Natural killer cell (primary cell): ENCODE measurements around the gene FSTL4. TPM values are rescaled to one million over a fixed set of nuclear protein-coding genes. Genes with fewer than 3 reads are reported as not detected.

Experiments used
- ATAC-seq, 3 donors: fragments of 150-1000 bp in 2 of 3; fragments of 200-7000 bp in 1 of 3; cut with Tn5 transposase; 1 replicate in 1 of 3; 2 replicates in 2 of 3; pipeline ENCODE4 v1.10.0; 2021; ENCODE audit warnings: mild to moderate bottlenecking in 2 of 3, moderate library complexity in 2 of 3
- DNase-seq, 2 donors: peaks; one replicate each; pipeline versions ENCODE4 v3.0.0 to v3.0.0-alpha.2; 2013 to 2021; ENCODE audit warnings: mixed read lengths in 1 of 2
- H3K27ac ChIP-seq: one replicate; pipeline ENCODE4 v1.5.1; 2013; ENCODE audit warnings: mild to moderate bottlenecking, low read length
- H3K27me3 ChIP-seq: one replicate; pipeline ENCODE4 v1.6.1; 2013; ENCODE audit warnings: low read length; ENCODE audit not compliant: control insufficient read depth, insufficient read depth
- H3K36me3 ChIP-seq: one replicate; pipeline ENCODE4 v1.6.1; 2013; ENCODE audit warnings: low read length; ENCODE audit not compliant: control insufficient read depth, insufficient read depth
- H3K4me1 ChIP-seq: one replicate; pipeline ENCODE4 v1.6.1; 2013; ENCODE audit warnings: low read length; ENCODE audit not compliant: control insufficient read depth, insufficient read depth
- H3K4me3 ChIP-seq: one replicate; pipeline ENCODE4 v1.5.1; 2013; ENCODE audit warnings: low read length
- H3K9me3 ChIP-seq: one replicate; pipeline ENCODE4 v1.6.1; 2013; ENCODE audit warnings: low read length; ENCODE audit not compliant: control insufficient read depth, insufficient read depth
- H3K27ac Mint-ChIP-seq, 2 donors: one replicate each; pipeline ENCODE4 v1.8.0; 2022; ENCODE audit warnings: mild to moderate bottlenecking in 2 of 2, mixed read lengths in 2 of 2, moderate library complexity in 1 of 2
- H3K27me3 Mint-ChIP-seq, 2 donors: one replicate each; pipeline ENCODE4 v1.8.0; 2022; ENCODE audit warnings: low read depth in 2 of 2, mixed read lengths in 2 of 2
- H3K36me3 Mint-ChIP-seq: one replicate; pipeline ENCODE4 v1.8.0; 2022; ENCODE audit warnings: mixed read lengths
- H3K4me1 Mint-ChIP-seq, 2 donors: one replicate each; pipeline ENCODE4 v1.8.0; 2022; ENCODE audit warnings: mixed read lengths in 2 of 2
- H3K4me3 Mint-ChIP-seq: one replicate; pipeline ENCODE4 v1.8.0; 2022; ENCODE audit warnings: mild to moderate bottlenecking, moderate library complexity, mixed read lengths
- H3K9me3 Mint-ChIP-seq, 2 donors: one replicate each; pipeline ENCODE4 v1.8.0; 2022; ENCODE audit warnings: mixed read lengths in 2 of 2
- CTCF ChIP-seq: fragments of 200-600 bp; IDR thresholded peaks from one replicate; pipeline ENCODE4 v1.8.0; 2022; ENCODE audit warnings: antibody characterized with exemption
- WGBS: methylation state at CpG from one replicate; pipeline ENCODE4 v1.1.7; 2013; ENCODE audit warnings: missing lambda C conversion rate; ENCODE audit not compliant: insufficient coverage; 5-methylcytosine and 5-hydroxymethylcytosine counted together
- intact Hi-C: fragments of 100-400 bp; cut with micrococcal nuclease; formaldehyde crosslinking; loops from one replicate; pipeline ENCODE4 v1.14.2; 2022
- total RNA-seq, 4 donors: library from RNA; stranded (reverse); fragments of 120-200 nt in 1 of 4; gene quantifications; one replicate each; pipeline versions ENCODE4 v1.2.3 to v1.2.4, GENCODE V29; 2013 to 2022

Gene FSTL4
- total RNA-seq, 3 donors from 2014 or later (not counting 1 experiment from before 2014, with no cell fraction given) = 0.11 to 0.75 (median 0.55) TPM

GRCh38 chr5:133527311-133527710, 85.0 kb downstream of the FSTL4 start:
- Mint-ChIP-seq H3K4me3 (no peak overlapping the region), H3K27ac (no peak overlapping the region), H3K9me3 (no peaks in the 10 kb centered on the region), H3K36me3 (no peaks in the 10 kb centered on the region), H3K4me1 (no peaks in the 10 kb centered on the region), H3K27me3 (peaks cover 3 to 5% of the 10 kb centered on the region in 2 donors)
- no peak overlapping the region for H3K4me3 ChIP-seq
- TF ChIP-seq CTCF = no peak
- 96% methylated on average over 2 of the region's 2 CpGs for WGBS
- intact Hi-C loops = no loop called here
- DNase-seq = no peak
- H3K4me1 ChIP-seq = no peaks in the 10 kb centered on the region
- no peaks in the 10 kb centered on the region for H3K36me3 ChIP-seq
- H3K27ac ChIP-seq = no peak overlapping the region
- H3K27me3 ChIP-seq = no peaks in the 10 kb centered on the region
- H3K9me3 ChIP-seq = no peaks in the 10 kb centered on the region
- no peak for ATAC-seq

DNA sequence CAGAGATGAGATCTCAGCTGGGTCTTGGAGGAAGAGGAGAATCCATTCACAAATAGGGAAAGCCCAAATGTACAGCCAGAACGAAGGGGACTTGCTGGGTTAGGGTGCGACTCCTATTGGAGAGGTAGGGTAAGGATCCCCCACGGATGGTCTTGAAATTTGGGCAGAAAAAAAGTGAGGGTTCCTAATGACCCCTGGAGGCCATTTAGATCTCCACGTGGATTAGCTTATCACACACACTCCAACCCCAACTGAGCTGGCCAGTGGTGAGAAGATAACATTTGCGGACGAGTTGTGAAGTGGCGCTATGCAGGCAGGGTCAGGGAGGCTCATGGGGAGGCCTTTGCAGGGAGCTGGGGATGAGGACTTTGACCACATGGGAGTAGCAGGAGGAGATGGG, 86.0 kb downstream of the FSTL4 start:
- Mint-ChIP-seq H3K36me3 (no peaks in the 10 kb centered on the region), H3K4me1 (no peaks in the 10 kb centered on the region), H3K27ac (no peak overlapping the region), H3K27me3 (peaks cover 3 to 9% of the 10 kb centered on the region in 2 donors), H3K4me3 (no peak overlapping the region), H3K9me3 (no peaks in the 10 kb centered on the region)
- no peak overlapping the region for H3K27ac ChIP-seq
- no peaks in the 10 kb centered on the region for H3K9me3 ChIP-seq
- intact Hi-C loops = no loop called here
- H3K27me3 ChIP-seq = no peaks in the 10 kb centered on the region
- no peak for TF ChIP-seq CTCF
- H3K4me3 ChIP-seq = no peak overlapping the region
- H3K4me1 ChIP-seq = no peaks in the 10 kb centered on the region
- no peak for DNase-seq
- WGBS = 94% methylated on average over 6 of the region's 7 CpGs
- no peaks in the 10 kb centered on the region for H3K36me3 ChIP-seq
- ATAC-seq = no peak

- Mint-ChIP-seq H3K4me1 (no peaks in the 10 kb centered on the region), H3K36me3 (no peaks in the 10 kb centered on the region), H3K9me3 (no peaks in the 10 kb centered on the region), H3K27ac (no peak overlapping the region), H3K27me3 (peaks cover 3 to 13% of the 10 kb centered on the region in 2 donors), H3K4me3 (no peak overlapping the region)
- no peaks in the 10 kb centered on the region for H3K27me3 ChIP-seq
- intact Hi-C loops = no loop called here
- no peaks in the 10 kb centered on the region for H3K36me3 ChIP-seq
- H3K27ac ChIP-seq = no peak overlapping the region
- no peaks in the 10 kb centered on the region for H3K9me3 ChIP-seq
- no peak overlapping the region for H3K4me3 ChIP-seq
- TF ChIP-seq CTCF = no peak
- WGBS = 98% methylated on average over 3 of the region's 3 CpGs
- ATAC-seq (no peak), DNase-seq (no peak)
- no peaks in the 10 kb centered on the region for H3K4me1 ChIP-seq
These were observed 87.2 kb downstream of the FSTL4 start for GRCh38 chr5:133525126-133525525.

GRCh38 chr5:133524666-133525065, 87.7 kb downstream of the FSTL4 start:
- no peaks in the 10 kb centered on the region for H3K9me3 ChIP-seq
- H3K36me3 ChIP-seq = no peaks in the 10 kb centered on the region
- H3K4me1 ChIP-seq = no peaks in the 10 kb centered on the region
- Mint-ChIP-seq H3K36me3 (no peaks in the 10 kb centered on the region), H3K4me1 (no peaks in the 10 kb centered on the region), H3K9me3 (no peaks in the 10 kb centered on the region), H3K27me3 (peaks cover 8 to 13% of the 10 kb centered on the region in 2 donors), H3K4me3 (no peak overlapping the region), H3K27ac (no peak overlapping the region)
- DNase-seq (no peak), ATAC-seq (no peak)
- no peaks in the 10 kb centered on the region for H3K27me3 ChIP-seq
- intact Hi-C loops = no loop called here
- TF ChIP-seq CTCF = no peak
- no peak overlapping the region for H3K27ac ChIP-seq
- no peak overlapping the region for H3K4me3 ChIP-seq
- 96% methylated on average over 4 of the region's 4 CpGs for WGBS
